ENCODE data around the gene ABI3BP. TPM values are rescaled to one million over a fixed set of nuclear protein-coding genes. Genes with fewer than 3 reads are reported as not detected.

Gene ABI3BP
- total RNA-seq, 1 experiment from 2014 or later, result 0.15 TPM

- H3K4me1 ChIP-seq (ENCODE audit: control insufficient read depth in 1 of 2, insufficient read depth in 2 of 2, low read length in 2 of 2), result no peaks in the 10 kb centered on the region
Observed at GRCh38 chr3:100882571-100882984, 110.6 kb downstream of the ABI3BP start.

GRCh38 chr3:100880845-100881244, 112.4 kb downstream of the ABI3BP start:
- TF ChIP-seq YY1 (IDR thresholded peaks at IDR 0.05; ENCODE audit: extremely low read depth, insufficient replicate concordance, low read depth, low read length), result no peak
- TF ChIP-seq, protein P1, sequence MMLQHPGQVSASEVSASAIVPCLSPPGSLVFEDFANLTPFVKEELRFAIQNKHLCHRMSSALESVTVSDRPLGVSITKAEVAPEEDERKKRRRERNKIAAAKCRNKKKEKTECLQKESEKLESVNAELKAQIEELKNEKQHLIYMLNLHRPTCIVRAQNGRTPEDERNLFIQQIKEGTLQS (IDR thresholded peaks at IDR 0.05), result no peak
- TF ChIP-seq ZNF274 (IDR thresholded peaks at IDR 0.05; ENCODE audit: low read depth, low read length), result no peak
- no peak for TF ChIP-seq SIN3A (IDR thresholded peaks at IDR 0.05; ENCODE audit: low read depth)
- TF ChIP-seq FOSL1 (IDR thresholded peaks at IDR 0.05; ENCODE audit: low read depth), result no peak
- no peak for TF ChIP-seq SRF (IDR thresholded peaks at IDR 0.05; ENCODE audit: low read depth)
- ChIA-PET RAD21 (ENCODE audit: low non-redundant PET in 1 of 2, low total read pairs in 2 of 2, uncharacterized antibody in 2 of 2, unreplicated experiment in 2 of 2) (no interaction called here), POLR2A (no interaction called here)

More at GRCh38 chr3:100882571-100882984, 110.6 kb downstream of the ABI3BP start:
- Histone ChIP-seq H3K27me3 (ENCODE audit: insufficient read depth, low read length) (no peaks in the 10 kb centered on the region), H3K4me3 (replicated peaks in 1 of 2; ENCODE audit: low read depth in 1 of 2, low read length in 2 of 2) (no peak overlapping the region), H3K79me2 (ENCODE audit: insufficient read depth, low read length) (no peaks in the 10 kb centered on the region), H2AFZ (ENCODE audit: low read depth, low read length, poor library complexity, severe bottlenecking) (no peak overlapping the region), H3K9me3 (ENCODE audit: control insufficient read depth in 1 of 2, insufficient read depth in 1 of 2, low read depth in 1 of 2, low read length in 2 of 2) (no peaks in the 10 kb centered on the region), H3K9me2 (ENCODE audit: insufficient read depth) (no peaks in the 10 kb centered on the region), H3K4me2 (ENCODE audit: low read length) (no peak overlapping the region), H3K36me3 (ENCODE audit: control insufficient read depth in 1 of 2, insufficient read depth in 2 of 2, low read length in 2 of 2) (no peaks in the 10 kb centered on the region), H4K20me1 (ENCODE audit: insufficient read depth) (no peaks in the 10 kb centered on the region), H3K27ac (ENCODE audit: low read depth, low read length) (no peak overlapping the region), H3K9ac (ENCODE audit: low read length) (no peak overlapping the region)
- ATAC-seq (no peak), DNase-seq (ENCODE audit: low read depth, low spot score) (no peak)
- TF ChIP-seq CEBPB (IDR thresholded peaks at IDR 0.05; ENCODE audit: low read depth) (no peak), RAD21 (IDR thresholded peaks at IDR 0.05; ENCODE audit: low read depth) (no peak), EZH2 (IDR thresholded peaks at IDR 0.05) (no peak)
- TF ChIP-seq, protein P2, sequence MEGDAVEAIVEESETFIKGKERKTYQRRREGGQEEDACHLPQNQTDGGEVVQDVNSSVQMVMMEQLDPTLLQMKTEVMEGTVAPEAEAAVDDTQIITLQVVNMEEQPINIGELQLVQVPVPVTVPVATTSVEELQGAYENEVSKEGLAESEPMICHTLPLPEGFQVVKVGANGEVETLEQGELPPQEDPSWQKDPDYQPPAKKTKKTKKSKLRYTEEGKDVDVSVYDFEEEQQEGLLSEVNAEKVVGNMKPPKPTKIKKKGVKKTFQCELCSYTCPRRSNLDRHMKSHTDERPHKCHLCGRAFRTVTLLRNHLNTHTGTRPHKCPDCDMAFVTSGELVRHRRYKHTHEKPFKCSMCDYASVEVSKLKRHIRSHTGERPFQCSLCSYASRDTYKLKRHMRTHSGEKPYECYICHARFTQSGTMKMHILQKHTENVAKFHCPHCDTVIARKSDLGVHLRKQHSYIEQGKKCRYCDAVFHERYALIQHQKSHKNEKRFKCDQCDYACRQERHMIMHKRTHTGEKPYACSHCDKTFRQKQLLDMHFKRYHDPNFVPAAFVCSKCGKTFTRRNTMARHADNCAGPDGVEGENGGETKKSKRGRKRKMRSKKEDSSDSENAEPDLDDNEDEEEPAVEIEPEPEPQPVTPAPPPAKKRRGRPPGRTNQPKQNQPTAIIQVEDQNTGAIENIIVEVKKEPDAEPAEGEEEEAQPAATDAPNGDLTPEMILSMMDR (IDR thresholded peaks at IDR 0.05 in 2 of 3, conservative IDR thresholded peaks at IDR 0.05 in 1 of 3; ENCODE audit: borderline replicate concordance in 1 of 3, insufficient read depth in 1 of 3, low read depth in 2 of 3, low read length in 2 of 3), result no peak
- intact Hi-C loops (cut with micrococcal nuclease), result no loop called here
- BruUV-seq (replicated peaks), result no TSS peak
- CTCF ChIA-PET, result no interaction called here
- RAD21 ChIA-PET (ENCODE audit: low non-redundant PET in 1 of 2, low total read pairs in 2 of 2, uncharacterized antibody in 2 of 2, unreplicated experiment in 2 of 2), result no interaction called here
- POLR2A ChIA-PET, result no interaction called here

More at GRCh38 chr3:100880845-100881244, 112.4 kb downstream of the ABI3BP start:
- DNase-seq (ENCODE audit: low read depth, low spot score), result no peak
- ATAC-seq, result no peak
- Histone ChIP-seq H3K9me3 (ENCODE audit: control insufficient read depth in 1 of 2, insufficient read depth in 1 of 2, low read depth in 1 of 2, low read length in 2 of 2) (no peaks in the 10 kb centered on the region), H4K20me1 (ENCODE audit: insufficient read depth) (no peaks in the 10 kb centered on the region), H3K9ac (ENCODE audit: low read length) (no peak overlapping the region), H3K4me3 (replicated peaks in 1 of 2; ENCODE audit: low read depth in 1 of 2, low read length in 2 of 2) (no peak overlapping the region), H3K36me3 (ENCODE audit: control insufficient read depth in 1 of 2, insufficient read depth in 2 of 2, low read length in 2 of 2) (no peaks in the 10 kb centered on the region), H3K27me3 (ENCODE audit: insufficient read depth, low read length) (no peaks in the 10 kb centered on the region), H3K79me2 (ENCODE audit: insufficient read depth, low read length) (no peaks in the 10 kb centered on the region), H3K27ac (ENCODE audit: low read depth, low read length) (no peak overlapping the region), H3K9me2 (ENCODE audit: insufficient read depth) (no peaks in the 10 kb centered on the region), H3K4me2 (ENCODE audit: low read length) (no peak overlapping the region), H2AFZ (ENCODE audit: low read depth, low read length, poor library complexity, severe bottlenecking) (no peak overlapping the region), H3K4me1 (ENCODE audit: control insufficient read depth in 1 of 2, insufficient read depth in 2 of 2, low read length in 2 of 2) (no peaks in the 10 kb centered on the region)
- BruUV-seq (replicated peaks), result no TSS peak
- intact Hi-C loops (cut with micrococcal nuclease), result no loop called here
- CTCF ChIA-PET, result no interaction called here
